ENCODE data around the gene SYNGR4. TPM values are rescaled to one million over a fixed set of nuclear protein-coding genes. Genes with fewer than 3 reads are reported as not detected.

Gene SYNGR4
- total and polyA plus RNA-seq, 8 donors: not detected

GRCh38 chr19:48385461-48386087, 21.4 kb downstream of the SYNGR4 start:
- H3K4me3 ChIP-seq: no peak overlapping the region
- peaks cover 56 to 90% (median 86%) of the 10 kb centered on the region in 4 donors for H3K36me3 ChIP-seq
- TF ChIP-seq, protein P1, sequence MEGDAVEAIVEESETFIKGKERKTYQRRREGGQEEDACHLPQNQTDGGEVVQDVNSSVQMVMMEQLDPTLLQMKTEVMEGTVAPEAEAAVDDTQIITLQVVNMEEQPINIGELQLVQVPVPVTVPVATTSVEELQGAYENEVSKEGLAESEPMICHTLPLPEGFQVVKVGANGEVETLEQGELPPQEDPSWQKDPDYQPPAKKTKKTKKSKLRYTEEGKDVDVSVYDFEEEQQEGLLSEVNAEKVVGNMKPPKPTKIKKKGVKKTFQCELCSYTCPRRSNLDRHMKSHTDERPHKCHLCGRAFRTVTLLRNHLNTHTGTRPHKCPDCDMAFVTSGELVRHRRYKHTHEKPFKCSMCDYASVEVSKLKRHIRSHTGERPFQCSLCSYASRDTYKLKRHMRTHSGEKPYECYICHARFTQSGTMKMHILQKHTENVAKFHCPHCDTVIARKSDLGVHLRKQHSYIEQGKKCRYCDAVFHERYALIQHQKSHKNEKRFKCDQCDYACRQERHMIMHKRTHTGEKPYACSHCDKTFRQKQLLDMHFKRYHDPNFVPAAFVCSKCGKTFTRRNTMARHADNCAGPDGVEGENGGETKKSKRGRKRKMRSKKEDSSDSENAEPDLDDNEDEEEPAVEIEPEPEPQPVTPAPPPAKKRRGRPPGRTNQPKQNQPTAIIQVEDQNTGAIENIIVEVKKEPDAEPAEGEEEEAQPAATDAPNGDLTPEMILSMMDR (IDR thresholded peaks at IDR 0.05): no peak
- 87 to 96% (median 89%) methylated on average over 7 of the region's 7 CpGs for WGBS, 5 donors
- H3K27ac ChIP-seq: no peak overlapping the region
- H3K4me1 ChIP-seq: peaks cover 5 to 20% (median 16%) of the 10 kb centered on the region in 4 donors
- H3K9me3 ChIP-seq: no peaks in the 10 kb centered on the region
- intact Hi-C loops (cut with DNase I; ENCODE audit: low total_unique reads): no loop called here
- no peaks in the 10 kb centered on the region for H3K27me3 ChIP-seq
- DNase-seq: no peak

DNA sequence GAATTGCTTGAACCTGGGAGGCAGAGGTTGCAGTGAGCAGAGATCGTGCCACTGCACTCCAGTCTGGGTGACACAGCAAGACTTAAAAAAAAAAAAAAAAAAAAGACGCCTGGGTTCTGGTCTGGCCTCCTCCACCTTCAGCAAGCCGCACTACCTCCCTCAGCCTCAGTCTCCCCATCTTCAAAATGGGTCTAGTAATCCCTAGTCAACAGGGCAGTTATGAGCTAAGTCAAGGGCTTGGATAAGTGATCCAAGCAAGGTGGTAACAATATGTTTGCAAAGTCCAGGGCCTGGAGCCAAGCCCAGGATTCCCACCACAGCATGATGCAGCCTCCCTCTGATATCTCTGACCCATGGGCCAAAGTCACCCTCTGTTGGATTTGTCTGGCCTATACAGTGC, 22.8 kb downstream of the SYNGR4 start:
- Histone ChIP-seq H3K9me3 (no peaks in the 10 kb centered on the region), H3K4me1 (peaks cover 5 to 26% (median 19%) of the 10 kb centered on the region in 4 donors), H3K36me3 (peaks cover 49 to 76% (median 75%) of the 10 kb centered on the region in 4 donors), H3K27ac (no peak overlapping the region), H3K27me3 (peaks cover 0 to 3% (median 0%) of the 10 kb centered on the region in 3 donors), H3K4me3 (no peak overlapping the region)
- TF ChIP-seq POLR2A (IDR thresholded peaks at IDR 0.05) (no peak), POLR2AphosphoS5 (IDR thresholded peaks at IDR 0.05) (no peak), EP300 (IDR thresholded peaks at IDR 0.05) (no peak)
- TF ChIP-seq, protein P1 (IDR thresholded peaks at IDR 0.05): no peak
- DNase-seq: no peak
- 91 to 98% (median 93%) methylated on average over 3 of the region's 3 CpGs for WGBS, 5 donors
- intact Hi-C loops (cut with DNase I; ENCODE audit: low total_unique reads): no loop called here

GRCh38 chr19:48390188-48391099, 26.3 kb downstream of the SYNGR4 start:
- Histone ChIP-seq H3K4me3 (peak overlapping the region; percentile 78 to 94 (median 81)), H3K36me3 (peaks cover 22 to 42% (median 41%) of the 10 kb centered on the region in 4 donors), H3K4me1 (peaks cover 19 to 44% (median 38%) of the 10 kb centered on the region in 4 donors), H3K27me3 (peaks cover 21 to 38% (median 34%) of the 10 kb centered on the region in 3 donors), H3K9me3 (no peaks in the 10 kb centered on the region), H3K27ac (peak overlapping the region; percentile 91 to 97 (median 94))
- 1 to 5% (median 2%) methylated on average over 18 to 24 of the region's 24 CpGs for WGBS, 5 donors
- intact Hi-C loops (cut with DNase I; ENCODE audit: low total_unique reads): no loop called here
- DNase-seq: peak; percentile 70 to 87
- TF ChIP-seq, protein P1 (IDR thresholded peaks at IDR 0.05): peak in 5 of 7 experiments; percentile 40 to 77 (median 72)
- TF ChIP-seq POLR2AphosphoS5 (IDR thresholded peaks at IDR 0.05) (no peak), EP300 (IDR thresholded peaks at IDR 0.05) (no peak), POLR2A (IDR thresholded peaks at IDR 0.05) (no peak)
